Effector CD8-positive, alpha-beta T cell (primary cell): ENCODE data around the gene DYNC2I2.
"Not testable (repeated sequence)": the region's sequence is repeated elsewhere in the genome, so short reads cannot be mapped to it uniquely, and the experiment has no call there.

Experiments
- DNase-seq: peaks from one replicate; lab custom pipeline; 2025; lab: John Stamatoyannopoulos, UW

DYNC2I2 gene

GRCh38 chr9:128614728-128615127 lies 41.9 kb downstream of the DYNC2I2 start:
- DNase-seq, result no peak

GRCh38 chr9:128611600-128612394 lies 44.9 kb downstream of the DYNC2I2 start:
- DNase-seq, result no peak

- DNase-seq, result no peak
These were observed 45.8 kb downstream of the DYNC2I2 start for GRCh38 chr9:128610897-128611296.

- DNase-seq, result no peak
These were observed 48.9 kb downstream of the DYNC2I2 start for GRCh38 chr9:128607642-128608350.

- DNase-seq, result no peak
These were observed 53.0 kb downstream of the DYNC2I2 start for GRCh38 chr9:128603697-128604096.

- DNase-seq, result no peak
These were observed 56.5 kb downstream of the DYNC2I2 start for GRCh38 chr9:128600099-128600498.

GRCh38 chr9:128595471-128595870 lies 61.2 kb downstream of the DYNC2I2 start:
- no peak for DNase-seq

GRCh38 chr9:128593856-128594255 lies 62.8 kb downstream of the DYNC2I2 start:
- no peak for DNase-seq

- no peak for DNase-seq
These were observed 63.6 kb downstream of the DYNC2I2 start for GRCh38 chr9:128593039-128593438.

GRCh38 chr9:128588581-128589233 lies 67.9 kb downstream of the DYNC2I2 start:
- no peak for DNase-seq

GRCh38 chr9:128587453-128587852 lies 69.2 kb downstream of the DYNC2I2 start:
- no peak for DNase-seq

GRCh38 chr9:128586934-128587333 lies 69.7 kb downstream of the DYNC2I2 start:
- not testable (repeated sequence) for DNase-seq

- DNase-seq, result not testable (repeated sequence)
These were observed 71.5 kb downstream of the DYNC2I2 start for GRCh38 chr9:128585155-128585554.
